H1 (cell line): ENCODE results near the gene DNAJC6. TPM values are rescaled to one million over a fixed set of nuclear protein-coding genes. Genes with fewer than 3 reads are reported as not detected.

Source experiments
- CTCF ChIA-PET: fragments of 300-600 bp; sonication (Branson Sonifier 250); formaldehyde crosslinking; loops from one replicate; lab custom pipeline; 2021; ENCODE audit not compliant: partially characterized antibody; lab: Charles Lee
- POLR2A ChIA-PET: fragments of 300-600 bp; sonication (Branson Sonifier 250); formaldehyde crosslinking; loops from one replicate; lab custom pipeline; 2021; ENCODE audit warnings: inconsistent platforms; ENCODE audit not compliant: partially characterized antibody; lab: Charles Lee
- DNase-seq, 2 experiments: peaks; one replicate each; pipeline versions ENCODE4 v3.0.0 to v3.0.0-alpha.2; 2010 to 2022; ENCODE audit warnings: low spot score in 2 of 2, low read depth in 1 of 2, mixed read lengths in 1 of 2
- FAIRE-seq: peaks from 2 replicates; lab custom pipeline; 2011; peaks lifted over from hg19 to GRCh38; lab: Jason Lieb, UNC
- H2AFZ ChIP-seq: 2 replicates; pipeline ENCODE4 v1.8.1; 2012; ENCODE audit warnings: low read length, inconsistent platforms
- H2AK5ac ChIP-seq: 2 replicates; pipeline ENCODE4 v1.6.1; 2013; ENCODE audit warnings: low read depth, low read length
- H2BK120ac ChIP-seq: replicated peaks from 2 replicates; pipeline ENCODE3; 2013; ENCODE audit warnings: low read depth, low read length, inconsistent platforms
- H2BK12ac ChIP-seq: 2 replicates; pipeline ENCODE4 v1.6.1; 2013; ENCODE audit warnings: low read depth, low read length
- H2BK15ac ChIP-seq: 2 replicates; pipeline ENCODE4 v1.6.1; 2013; ENCODE audit warnings: low read length
- H2BK20ac ChIP-seq: 2 replicates; pipeline ENCODE4 v1.6.1; 2013; ENCODE audit warnings: low read length
- H2BK5ac ChIP-seq: 2 replicates; pipeline ENCODE4 v1.6.1; 2013; ENCODE audit warnings: low read depth, low read length
- H3K14ac ChIP-seq: 2 replicates; pipeline ENCODE4 v1.6.1; 2013; ENCODE audit warnings: inconsistent platforms; ENCODE audit not compliant: insufficient read length
- H3K18ac ChIP-seq: 2 replicates; pipeline ENCODE4 v1.6.1; 2013; ENCODE audit warnings: low read length; ENCODE audit errors: extremely low read depth
- H3K23ac ChIP-seq: 2 replicates; pipeline ENCODE4 v1.6.1; 2013; ENCODE audit warnings: inconsistent platforms; ENCODE audit not compliant: insufficient read length
- H3K23me2 ChIP-seq: 2 replicates; pipeline ENCODE4 v1.6.1; 2013; ENCODE audit warnings: low read depth, low read length
- H3K27ac ChIP-seq: 2 replicates; pipeline ENCODE4 v1.6.1; 2011; ENCODE audit warnings: low read depth, low read length, inconsistent platforms
- H3K27me3 ChIP-seq, 4 experiments: replicated peaks in 1 of 4; 1 replicate in 1 of 4; 2 replicates in 3 of 4; pipeline versions ENCODE4 v1.6.1 to v1.8.1; 2011 to 2013; ENCODE audit warnings: low read length in 3 of 4, mild to moderate bottlenecking in 3 of 4, inconsistent platforms in 2 of 4, mixed read lengths in 2 of 4, moderate library complexity in 1 of 4; ENCODE audit not compliant: control insufficient read depth in 3 of 4, insufficient read depth in 3 of 4; ENCODE audit errors: extremely low read depth in 1 of 4
- H3K36me3 ChIP-seq, 4 experiments: 2 replicates each; pipeline versions ENCODE4 v1.6.1 to v1.8.1; 2011 to 2013; ENCODE audit warnings: mild to moderate bottlenecking in 4 of 4, low read length in 3 of 4, moderate library complexity in 2 of 4, control low read depth in 1 of 4, inconsistent platforms in 1 of 4; ENCODE audit not compliant: insufficient read depth in 4 of 4, control insufficient read depth in 2 of 4
- H3K4ac ChIP-seq: replicated peaks from 2 replicates; pipeline ENCODE3; 2013; ENCODE audit warnings: low read length, low read depth, mixed read lengths, inconsistent platforms; ENCODE audit not compliant: insufficient read length
- H3K4me1 ChIP-seq, 4 experiments: replicated peaks in 1 of 4; 1 replicate in 1 of 4; 2 replicates in 3 of 4; pipeline versions ENCODE4 v1.6.1 to v1.8.1; 2011 to 2013; ENCODE audit warnings: low read length in 3 of 4, inconsistent platforms in 2 of 4, mixed read lengths in 1 of 4; ENCODE audit not compliant: insufficient read depth in 4 of 4, control insufficient read depth in 3 of 4
- H3K4me2 ChIP-seq, 2 experiments: 2 replicates each; pipeline versions ENCODE4 v1.6.1 to v1.8.1; 2011 to 2013; ENCODE audit warnings: low read depth in 2 of 2, low read length in 2 of 2, control low read depth in 1 of 2, inconsistent platforms in 1 of 2, mild to moderate bottlenecking in 1 of 2; ENCODE audit not compliant: insufficient read depth in 1 of 2
- H3K4me3 ChIP-seq, 4 experiments: fragments of 200-600, 300-600 bp in 1 of 4; sonication (generic), shearing (Covaris generic), sonication (Bioruptor Twin) in 1 of 4; 2 replicates each; pipeline versions ENCODE4 v1.5.1 to v1.8.1; 2011 to 2016; ENCODE audit warnings: low read length in 4 of 4, low read depth in 3 of 4, control low read depth in 2 of 4, inconsistent platforms in 2 of 4, mild to moderate bottlenecking in 2 of 4, mixed read lengths in 1 of 4, moderate library complexity in 1 of 4; ENCODE audit not compliant: insufficient read depth in 2 of 4; ENCODE audit errors: extremely low read depth in 1 of 4
- H3K56ac ChIP-seq: replicated peaks from 2 replicates; pipeline ENCODE3; 2013; ENCODE audit warnings: low read depth, mild to moderate bottlenecking, mixed read lengths, low read length, inconsistent platforms; ENCODE audit not compliant: insufficient read length
- H3K79me1 ChIP-seq: 2 replicates; pipeline ENCODE4 v1.6.1; 2013; ENCODE audit warnings: low read depth, low read length, control low read depth
- H3K79me2 ChIP-seq, 2 experiments: 2 replicates each; pipeline versions ENCODE4 v1.6.1 to v1.8.1; 2012 to 2013; ENCODE audit warnings: low read length in 2 of 2, mild to moderate bottlenecking in 2 of 2, inconsistent platforms in 1 of 2; ENCODE audit not compliant: insufficient read depth in 2 of 2, control insufficient read depth in 1 of 2
- H3K9ac ChIP-seq, 4 experiments: replicated peaks in 1 of 4; 1 replicate in 1 of 4; 2 replicates in 3 of 4; pipeline versions ENCODE4 v1.6.1 to v1.8.1; 2011 to 2013; ENCODE audit warnings: low read depth in 3 of 4, low read length in 3 of 4, control low read depth in 2 of 4, mild to moderate bottlenecking in 2 of 4, moderate library complexity in 2 of 4, inconsistent platforms in 1 of 4; ENCODE audit errors: extremely low read depth in 1 of 4
- H3K9me3 ChIP-seq, 2 experiments: 2 replicates each; pipeline versions ENCODE4 v1.6.1 to v1.8.1; 2012 to 2013; ENCODE audit warnings: mild to moderate bottlenecking in 2 of 2, moderate library complexity in 2 of 2, control low read depth in 1 of 2, inconsistent platforms in 1 of 2, low read depth in 1 of 2, low read length in 1 of 2, mixed read lengths in 1 of 2; ENCODE audit not compliant: insufficient read depth in 2 of 2
- H4K20me1 ChIP-seq, 2 experiments: replicated peaks in 1 of 2; 2 replicates each; pipeline versions ENCODE3 to v1.8.1; 2011 to 2013; ENCODE audit warnings: inconsistent platforms in 2 of 2, low read length in 2 of 2, mild to moderate bottlenecking in 1 of 2; ENCODE audit not compliant: insufficient read depth in 2 of 2, control insufficient read depth in 1 of 2
- H4K5ac ChIP-seq: 2 replicates; pipeline ENCODE4 v1.6.1; 2013; ENCODE audit warnings: low read length, low read depth, mixed read lengths, inconsistent platforms; ENCODE audit not compliant: insufficient read length
- H4K8ac ChIP-seq: 2 replicates; pipeline ENCODE4 v1.8.0; 2013; ENCODE audit warnings: mild to moderate bottlenecking, moderate library complexity, low read length, inconsistent platforms; ENCODE audit not compliant: insufficient read depth; ENCODE audit errors: extremely low read depth
- H4K91ac ChIP-seq: replicated peaks from 2 replicates; pipeline ENCODE3; 2013; ENCODE audit warnings: low read length, mixed read lengths, inconsistent platforms; ENCODE audit not compliant: insufficient read length
- ASH2L ChIP-seq: fragments of 200-600, 300-600 bp; sonication (generic); IDR thresholded peaks from one replicate; pipeline ENCODE4 v1.7.1; 2017; ENCODE audit warnings: low read length
- BACH1 ChIP-seq: IDR thresholded peaks from 2 replicates; pipeline ENCODE4 v1.6.1; 2012; ENCODE audit warnings: low read length, improper control_type of control experiment
- CHD1 ChIP-seq: IDR thresholded peaks from 2 replicates; pipeline ENCODE4 v1.6.1; 2012; ENCODE audit warnings: low read depth, low read length, improper control_type of control experiment
- CHD2 ChIP-seq: IDR thresholded peaks from 2 replicates; pipeline ENCODE4 v1.6.1; 2012; ENCODE audit warnings: low read length, improper control_type of control experiment
- HDAC6 ChIP-seq: IDR thresholded peaks from one replicate; pipeline ENCODE4 v1.7.1; 2012; ENCODE audit warnings: low read depth, mild to moderate bottlenecking, inconsistent platforms, low read length, moderate library complexity
- KDM5A ChIP-seq: fragments of 200-600 bp; IDR thresholded peaks from 2 replicates; pipeline ENCODE4 v1.7.1; 2012; ENCODE audit warnings: mild to moderate bottlenecking, low read length, inconsistent platforms, mixed read lengths
- NANOG ChIP-seq: IDR thresholded peaks from 2 replicates; pipeline ENCODE4 v1.6.1; 2011; ENCODE audit warnings: low read length, low read depth, mild to moderate bottlenecking, inconsistent platforms; ENCODE audit not compliant: insufficient read depth, poor library complexity, severe bottlenecking
- POLR2A ChIP-seq, 2 experiments: IDR thresholded peaks; 1 replicate in 1 of 2; 2 replicates in 1 of 2; pipeline ENCODE4 v1.6.1; 2011; ENCODE audit warnings: low read depth in 2 of 2, low read length in 2 of 2, mild to moderate bottlenecking in 2 of 2; ENCODE audit errors: control extremely low read depth in 1 of 2
- RNF2 ChIP-seq: fragments of 200-900, 300-1000 bp; sonication (generic); IDR thresholded peaks from 2 replicates; pipeline ENCODE4 v1.7.1; 2016; ENCODE audit warnings: borderline replicate concordance, low read depth, mild to moderate bottlenecking, antibody characterized with exemption, low read length; ENCODE audit not compliant: poor library complexity, severe bottlenecking; ENCODE audit errors: missing control alignments
- RXRA ChIP-seq: IDR thresholded peaks from 2 replicates; pipeline ENCODE4 v1.6.1; 2011; ENCODE audit warnings: low read depth, mild to moderate bottlenecking, low read length, moderate library complexity; ENCODE audit not compliant: insufficient read depth
- SAP30 ChIP-seq: fragments of 300-600 bp; sonication (generic); IDR thresholded peaks from 2 replicates; pipeline ENCODE4 v1.7.1; 2012; ENCODE audit warnings: low read length, moderate library complexity, mild to moderate bottlenecking, inconsistent platforms; ENCODE audit not compliant: insufficient read depth, insufficient replicate concordance
- SIRT6 ChIP-seq: IDR thresholded peaks from one replicate; pipeline ENCODE4 v1.7.1; 2012; ENCODE audit warnings: low read length, inconsistent platforms
- SP4 ChIP-seq: IDR thresholded peaks from 2 replicates; pipeline ENCODE4 v1.6.1; 2012; ENCODE audit warnings: low read length, inconsistent platforms
- TAF1 ChIP-seq: IDR thresholded peaks from 2 replicates; pipeline ENCODE4 v1.6.1; 2011; ENCODE audit warnings: mild to moderate bottlenecking, low read depth, low read length
- TBP ChIP-seq: IDR thresholded peaks from 2 replicates; pipeline ENCODE4 v1.6.1; 2011; ENCODE audit warnings: low read depth, low read length, improper control_type of control experiment
- TEAD4 ChIP-seq: IDR thresholded peaks from 2 replicates; pipeline ENCODE4 v1.6.1; 2012; ENCODE audit warnings: low read depth, low read length, inconsistent platforms, mixed read lengths
- WGBS, 2 experiments: shearing (Covaris generic) in 1 of 2; methylation state at CpG; one replicate each; pipeline versions ENCODE4 v1.1.6 to v1.1.7; 2013 to 2015; ENCODE audit warnings: low lambda C conversion rate in 2 of 2, mixed read lengths in 2 of 2, inconsistent platforms in 1 of 2, low coverage in 1 of 2, missing lambda C conversion rate in 1 of 2; ENCODE audit not compliant: insufficient replicate concordance in 2 of 2, insufficient coverage in 1 of 2, insufficient read length in 1 of 2; ENCODE audit errors: extremely low coverage in 1 of 2, missing lambda C conversion rate in 1 of 2; 5-methylcytosine and 5-hydroxymethylcytosine counted together
- polyA plus RNA-seq, 7 experiments: library from polyadenylated mRNA; depleted of rRNA in 3 of 7; stranded (reverse) in 5 of 7; unstranded in 2 of 7; fragments of >200 nt in 5 of 7; fragments of 200-250 nt in 2 of 7; gene quantifications; 1 replicate in 5 of 7; 2 replicates in 1 of 7; 4 replicates in 1 of 7; pipeline versions ENCODE4 v1.2.1 to v1.2.3, GENCODE V29; 2011 to 2013; ENCODE audit warnings: missing spikeins in 2 of 7, mixed read lengths in 2 of 7
- total RNA-seq: library from RNA; stranded (reverse); fragmentation: NEBNext Ultra II Directional; extraction: Animal tissue kit (Norgen Biotek cat#: 25700); gene quantifications from 2 replicates; pipeline ENCODE4 v1.2.1, GENCODE V29; 2021

The DNAJC6 gene
- total and polyA plus RNA-seq, 2 of the 8 experiments (the other 6 are each of a cell fraction or from before 2014, with no cell fraction given), result 1.6 to 3.0 TPM

DNA sequence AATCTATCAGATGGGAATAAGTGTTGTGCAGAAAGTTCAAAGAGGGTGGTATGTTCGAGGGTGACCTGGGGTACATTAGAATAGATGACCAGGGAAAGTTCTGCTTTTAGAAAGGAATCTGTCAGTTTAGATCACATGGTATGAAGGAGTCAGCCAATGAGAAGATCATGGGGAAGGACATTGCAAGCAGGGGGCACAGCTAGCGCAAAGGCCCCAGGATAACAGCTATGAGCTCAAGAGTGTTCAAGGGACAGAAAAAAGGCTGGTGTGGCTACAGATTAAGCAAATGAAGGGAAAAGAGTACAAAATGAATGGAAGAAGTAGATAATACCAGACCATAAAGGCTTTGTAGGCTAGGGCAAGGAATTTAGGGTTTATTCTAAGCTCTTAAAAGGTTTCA lies 119.7 kb downstream of the DNAJC6 start:
- Histone ChIP-seq H3K4ac (no peak overlapping the region), H3K14ac (no peak overlapping the region), H4K20me1 (no peaks in the 10 kb centered on the region), H3K4me2 (no peak overlapping the region), H3K9me3 (no peaks in the 10 kb centered on the region), H4K8ac (no peak overlapping the region), H4K5ac (no peak overlapping the region), H2AFZ (no peak overlapping the region), H2BK20ac (no peak overlapping the region), H3K4me3 (no peak overlapping the region), H4K91ac (no peak overlapping the region), H2BK120ac (no peak overlapping the region), H2BK12ac (no peak overlapping the region), H3K4me1 (peaks cover 2 to 20% (median 16%) of the 10 kb centered on the region in 4 experiments; a peak in 5 of 7 replicates), H3K23me2 (no peaks in the 10 kb centered on the region), H2BK5ac (no peak overlapping the region), H2BK15ac (no peak overlapping the region), H3K36me3 (peaks cover 0 to 31% (median 4%) of the 10 kb centered on the region in 4 experiments; a peak in 4 of 8 replicates), H3K27ac (no peak overlapping the region), H2AK5ac (no peak overlapping the region), H3K23ac (no peak overlapping the region), H3K18ac (no peak overlapping the region), H3K27me3 (no peaks in the 10 kb centered on the region), H3K79me1 (no peaks in the 10 kb centered on the region; the same call in 1 of the 2 replicates), H3K79me2 (peaks cover 0 to 7% of the 10 kb centered on the region in 2 experiments; a peak in 1 of 4 replicates), H3K9ac (no peak overlapping the region), H3K56ac (no peak overlapping the region)
- ChIA-PET CTCF (interaction anchor here (1.1 to 4.7 kb wide), 9 partner anchors 11 to 273 kb away, joined by 3 to 58 read pairs (median 3); no protein-coding TSS in a partner anchor), POLR2A (no interaction called here)
- no peak for DNase-seq
- no peak for FAIRE-seq
- 80% methylated on average over 2 of the region's 2 CpGs; no CpG with 5 or more reads in 1 of the 2 experiments for WGBS, 2 experiments
- no peak for TF ChIP-seq SP4
- no peak for TF ChIP-seq TAF1
- no peak for TF ChIP-seq NANOG
- TF ChIP-seq RNF2, result no peak
- no peak for TF ChIP-seq BACH1
- no peak for TF ChIP-seq SIRT6
- TF ChIP-seq CHD2, result no peak
- no peak for TF ChIP-seq POLR2A (IDR thresholded peaks at IDR 0.05; ENCODE audit: control extremely low read depth in 1 of 2, low read depth in 2 of 2, low read length in 2 of 2)
- TF ChIP-seq TBP, result no peak
- no peak for TF ChIP-seq RXRA
- no peak for TF ChIP-seq KDM5A
- no peak for TF ChIP-seq SAP30
- no peak for TF ChIP-seq CHD1
- no peak for TF ChIP-seq TEAD4
- no peak for TF ChIP-seq HDAC6
- TF ChIP-seq ASH2L, result no peak
